HepG2 (cell line): ENCODE results near the gene TBC1D1. TPM values are rescaled to one million over a fixed set of nuclear protein-coding genes. Genes with fewer than 3 reads are reported as not detected.

Experiments used
- ATAC-seq: fragments of 200-7000 bp; cut with Tn5 transposase; 3 replicates; pipeline ENCODE4 v1.9.1; 2020; ENCODE audit warnings: mild to moderate bottlenecking, moderate library complexity
- BruUV-seq: library from RNA; stranded (reverse); fragments of 400-500 nt; replicated peaks from 2 replicates; lab custom pipeline; 2021; lab: Mats Ljungman, UMichigan
- CTCF ChIA-PET: fragments of 300-600 bp; formaldehyde crosslinking; extraction: SDS; loops from one replicate; lab custom pipeline; 2021; ENCODE audit warnings: low total read pairs, inconsistent platforms, low intra/inter-chr PET ratio; lab: Yijun Ruan, JAX
- POLR2A ChIA-PET: fragments of 350-600 bp; sonication (Branson Sonifier 250); formaldehyde crosslinking; loops from one replicate; lab custom pipeline; 2020; ENCODE audit warnings: antibody characterized with exemption, inconsistent platforms; lab: Yijun Ruan, JAX
- DNase-seq: peaks from one replicate; pipeline ENCODE4 v3.0.0-alpha.2; 2015; ENCODE audit warnings: low spot score
- FAIRE-seq: peaks from 3 replicates; lab custom pipeline; 2011; peaks lifted over from hg19 to GRCh38; lab: Jason Lieb, UNC
- H2AFZ ChIP-seq: one replicate; pipeline ENCODE4 v1.6.1; 2011; ENCODE audit warnings: low read length, inconsistent platforms
- H3K27ac ChIP-seq: fragments of 300-600 bp; 3 replicates; pipeline ENCODE4 v1.8.0; 2011; ENCODE audit warnings: mixed run types, mild to moderate bottlenecking, mixed read lengths, low read length, inconsistent platforms; ENCODE audit not compliant: insufficient read depth; ENCODE audit errors: extremely low read length
- H3K27me3 ChIP-seq, 2 experiments: fragments of 200-600 bp in 1 of 2; 2 replicates in 1 of 2; 3 replicates in 1 of 2; pipeline versions ENCODE4 v1.6.0 to v1.8.0; 2011; ENCODE audit warnings: low read length in 2 of 2, mild to moderate bottlenecking in 2 of 2, moderate library complexity in 2 of 2, inconsistent platforms in 1 of 2; ENCODE audit not compliant: insufficient read depth in 2 of 2, control insufficient read depth in 1 of 2
- H3K36me3 ChIP-seq, 2 experiments: fragments of 200-600 bp in 1 of 2; replicated peaks in 1 of 2; 2 replicates in 1 of 2; 3 replicates in 1 of 2; pipeline versions ENCODE4 v1.5.1 to v1.8.0; 2011; ENCODE audit warnings: low read length in 2 of 2, inconsistent platforms in 1 of 2; ENCODE audit not compliant: insufficient read depth in 2 of 2, control insufficient read depth in 1 of 2
- H3K4me1 ChIP-seq: 2 replicates; pipeline ENCODE4 v1.5.1; 2012; ENCODE audit warnings: low read length, inconsistent platforms; ENCODE audit not compliant: insufficient read depth
- H3K4me2 ChIP-seq: 2 replicates; pipeline ENCODE4 v1.6.0; 2011; ENCODE audit warnings: low read depth, low read length, inconsistent platforms
- H3K4me3 ChIP-seq, 3 experiments: fragments of 200-600 bp in 1 of 3; sonication (generic), shearing (Covaris generic) in 1 of 3; replicated peaks in 1 of 3; 2 replicates each; pipeline ENCODE4 v1.5.1; 2011 to 2016; ENCODE audit warnings: low read length in 3 of 3, inconsistent platforms in 2 of 3, low read depth in 2 of 3, mild to moderate bottlenecking in 2 of 3, control low read depth in 1 of 3, mixed read lengths in 1 of 3; ENCODE audit not compliant: insufficient read depth in 1 of 3
- H3K79me2 ChIP-seq: one replicate; pipeline ENCODE4 v1.6.1; 2011; ENCODE audit warnings: low read length, inconsistent platforms; ENCODE audit not compliant: insufficient read depth
- H3K9ac ChIP-seq: 2 replicates; pipeline ENCODE4 v1.6.0; 2011; ENCODE audit warnings: mild to moderate bottlenecking, low read depth, low read length, inconsistent platforms; ENCODE audit not compliant: insufficient read depth
- H3K9me3 ChIP-seq: 2 replicates; pipeline ENCODE4 v1.5.1; 2012; ENCODE audit warnings: mild to moderate bottlenecking, low read length
- H4K20me1 ChIP-seq: 2 replicates; pipeline ENCODE4 v1.6.0; 2011; ENCODE audit warnings: inconsistent platforms, mild to moderate bottlenecking, low read length, moderate library complexity; ENCODE audit not compliant: insufficient read depth
- AFF4 ChIP-seq: sonication (generic); formaldehyde crosslinking; IDR thresholded peaks from 2 replicates; pipeline ENCODE4 v1.4.0; 2020; ENCODE audit warnings: missing genetic modification reagents
- HNF4G ChIP-seq, 2 experiments: sonication (generic) in 1 of 2; formaldehyde crosslinking in 1 of 2; IDR thresholded peaks; 2 replicates each; pipeline versions ENCODE4 v1.4.0 to v1.6.1; 2011 to 2020; ENCODE audit warnings: borderline replicate concordance in 2 of 2, low read depth in 2 of 2, mild to moderate bottlenecking in 2 of 2, low read length in 1 of 2, missing genetic modification reagents in 1 of 2, moderate library complexity in 1 of 2
- IRX3 ChIP-seq: sonication (generic); formaldehyde crosslinking; IDR thresholded peaks from 2 replicates; pipeline ENCODE4 v1.8.1; 2023; ENCODE audit warnings: mild to moderate bottlenecking, low read depth, missing genetic modification reagents, borderline replicate concordance
- MEIS2 ChIP-seq: sonication (generic); formaldehyde crosslinking; IDR thresholded peaks from 2 replicates; pipeline ENCODE4 v1.9.0; 2021; ENCODE audit warnings: mild to moderate bottlenecking, missing genetic modification reagents
- NR2F2 ChIP-seq: IDR thresholded peaks from 2 replicates; pipeline ENCODE4 v1.6.1; 2012; ENCODE audit warnings: low read depth, inconsistent platforms, borderline replicate concordance
- ONECUT2 ChIP-seq: sonication (generic); formaldehyde crosslinking; IDR thresholded peaks from 2 replicates; pipeline ENCODE4 v1.4.0; 2020; ENCODE audit warnings: missing genetic modification reagents
- TMF1 ChIP-seq: sonication (generic); formaldehyde crosslinking; IDR thresholded peaks from 2 replicates; pipeline ENCODE4 v1.8.1; 2022; ENCODE audit warnings: low read depth, missing genetic modification reagents
- U2AF1 ChIP-seq: fragments of 200-400 bp; formaldehyde crosslinking; optimal IDR thresholded peaks from 2 replicates; pipeline ENCODE3; 2017; ENCODE audit warnings: mild to moderate bottlenecking, low read depth, low read length
- ZC3H4 ChIP-seq: sonication (generic); formaldehyde crosslinking; IDR thresholded peaks from 2 replicates; pipeline ENCODE4 v1.4.0; 2020; ENCODE audit warnings: missing genetic modification reagents, borderline replicate concordance
- ZNF121 ChIP-seq: sonication (generic); formaldehyde crosslinking; IDR thresholded peaks from 2 replicates; pipeline ENCODE4 v1.5.0; 2020; ENCODE audit warnings: mild to moderate bottlenecking, missing genetic modification reagents
- ZNF207 ChIP-seq: fragments of 450-650 bp; IDR thresholded peaks from 2 replicates; pipeline ENCODE4 v1.6.1; 2016; ENCODE audit warnings: antibody characterized with exemption, borderline replicate concordance
- ZNF530 ChIP-seq: sonication (generic); formaldehyde crosslinking; IDR thresholded peaks from 2 replicates; pipeline ENCODE4 v1.5.0; 2020; ENCODE audit warnings: low read depth, mild to moderate bottlenecking, missing genetic modification reagents
- ZNF605 ChIP-seq: sonication (generic); formaldehyde crosslinking; IDR thresholded peaks from 2 replicates; pipeline ENCODE4 v1.8.0; 2022; ENCODE audit warnings: mild to moderate bottlenecking, missing genetic modification reagents
- ZNF609 ChIP-seq: sonication (generic); formaldehyde crosslinking; IDR thresholded peaks from 2 replicates; pipeline ENCODE4 v1.4.0; 2020; ENCODE audit warnings: mild to moderate bottlenecking, missing genetic modification reagents, borderline replicate concordance
- ZNF615 ChIP-seq: sonication (generic); formaldehyde crosslinking; IDR thresholded peaks from 2 replicates; pipeline ENCODE4 v1.5.0; 2020; ENCODE audit warnings: mild to moderate bottlenecking, missing genetic modification reagents, borderline replicate concordance
- ZNF790 ChIP-seq: sonication (generic); formaldehyde crosslinking; IDR thresholded peaks from 2 replicates; pipeline ENCODE4 v1.8.0; 2022; ENCODE audit warnings: missing genetic modification reagents, mild to moderate bottlenecking, borderline replicate concordance
- ZSCAN12 ChIP-seq: sonication (generic); formaldehyde crosslinking; IDR thresholded peaks from 2 replicates; pipeline ENCODE4 v1.9.0; 2021; ENCODE audit warnings: mild to moderate bottlenecking, missing genetic modification reagents
- WGBS: methylation state at CpG from one replicate; pipeline ENCODE4 v1.1.6; 2017; ENCODE audit warnings: low lambda C conversion rate; 5-methylcytosine and 5-hydroxymethylcytosine counted together
- in situ Hi-C: cut with HindIII; loops from 2 replicates; pipeline ENCODE4 v1.10.0; 2017; ENCODE audit warnings: low pct_unique_long_range_greater_than_20kb; ENCODE audit not compliant: extremely low pct_ligation_motif_present
- intact Hi-C: fragments of 100-400 bp; cut with micrococcal nuclease; formaldehyde crosslinking; loops from one replicate; pipeline ENCODE4 v1.10.0; 2022; ENCODE audit not compliant: unreplicated experiment
- polyA plus RNA-seq, 8 experiments: library from polyadenylated mRNA; depleted of rRNA in 3 of 8; stranded (reverse) in 7 of 8; unstranded in 1 of 8; fragments of >200 nt; fragmentation: Illumina TruSeq in 4 of 8; extraction: Trizol in 4 of 8; gene quantifications; 2 replicates each; pipeline versions ENCODE4 v1.2.1 to v1.2.3, GENCODE V29; 2011 to 2016; ENCODE audit warnings: low read depth in 4 of 8, missing spikeins in 1 of 8, mixed read lengths in 1 of 8; ENCODE audit not compliant: insufficient read depth in 1 of 8
- total RNA-seq, 5 experiments: library from RNA; depleted of rRNA; stranded (reverse); fragments of >200 nt; fragmentation: Illumina TruSeq; extraction: Trizol; gene quantifications; 2 replicates each; pipeline ENCODE4 v1.2.3, GENCODE V29; 2016; ENCODE audit warnings: low read depth in 1 of 5

TBC1D1 gene
- total and polyA plus RNA-seq, 2 of the 13 experiments (the other 11 are each of a cell fraction or from before 2014, with no cell fraction given): 37.3 to 62.8 TPM

- peaks cover 11% of the 10 kb centered on the region for H3K4me1 ChIP-seq
- CTCF ChIA-PET: no interaction called here
- no peak overlapping the region for H3K27ac ChIP-seq
- no peak for DNase-seq
- H3K79me2 ChIP-seq: peaks cover 3% of the 10 kb centered on the region
- no peak overlapping the region for H3K4me2 ChIP-seq
- no peaks in the 10 kb centered on the region for H3K9me3 ChIP-seq
- H3K36me3 ChIP-seq: no peaks in the 10 kb centered on the region
- intact Hi-C loops (no loop called here), in situ Hi-C loops (no loop called here)
- no peaks in the 10 kb centered on the region for H4K20me1 ChIP-seq
- 97% methylated on average over 3 of the region's 3 CpGs for WGBS
- H3K27me3 ChIP-seq: no peaks in the 10 kb centered on the region
- no peak overlapping the region for H2AFZ ChIP-seq
- no peak for FAIRE-seq
- H3K9ac ChIP-seq: no peak overlapping the region
- BruUV-seq: no TSS peak
- no peak overlapping the region for H3K4me3 ChIP-seq
- no peak for ATAC-seq
- POLR2A ChIA-PET: no interaction called here
- TF ChIP-seq ZNF530 (CRISPR knock-in tag): no peak
- no peak for TF ChIP-seq HNF4G (IDR thresholded peaks at IDR 0.05; ENCODE audit: borderline replicate concordance, low read depth, low read length)
- TF ChIP-seq HNF4G (CRISPR knock-in tag; IDR thresholded peaks at IDR 0.05; ENCODE audit: borderline replicate concordance, low read depth): no peak
- no peak for TF ChIP-seq TMF1 (CRISPR knock-in tag)
- no peak for TF ChIP-seq U2AF1
- no peak for TF ChIP-seq ZNF605 (CRISPR knock-in tag)
- TF ChIP-seq ONECUT2 (CRISPR knock-in tag): no peak
- TF ChIP-seq AFF4 (CRISPR knock-in tag): no peak
- no peak for TF ChIP-seq ZNF615 (CRISPR knock-in tag)
- TF ChIP-seq ZNF609: no peak
- TF ChIP-seq ZNF207: no peak
- TF ChIP-seq ZC3H4 (CRISPR knock-in tag): no peak
- TF ChIP-seq ZSCAN12 (CRISPR knock-in tag): no peak
- no peak for TF ChIP-seq NR2F2
- TF ChIP-seq MEIS2 (CRISPR knock-in tag): no peak
- no peak for TF ChIP-seq IRX3 (CRISPR knock-in tag)
- TF ChIP-seq ZNF121 (CRISPR knock-in tag): no peak
- TF ChIP-seq ZNF790 (CRISPR knock-in tag): no peak
These were observed 111.7 kb downstream of the TBC1D1 start for GRCh38 chr4:38002451-38003071.
